ENCODE data around the gene ASTN2.

The ASTN2 gene

GRCh38 chr9:116939161-116939560, 475.7 kb downstream of the ASTN2 start:
- Histone ChIP-seq H3K9me3 (replicated peaks in 1 of 11) (no peaks in the 10 kb centered on the region), H3K36me3 (no peaks in the 10 kb centered on the region), H3K27me3 (no peaks in the 10 kb centered on the region), H3K27ac (no peak overlapping the region), H3K4me1 (peaks cover 0 to 28% (median 2%) of the 10 kb centered on the region in 10 experiments; a peak in 8 of 20 replicates), H3K4me2 (no peak overlapping the region), H3K4me3 (no peak overlapping the region), H3K9ac (no peak overlapping the region), H4K20me1 (no peaks in the 10 kb centered on the region)
- no peak for TF ChIP-seq Cebpa-rat (IDR thresholded peaks at IDR 0.05)

- no peak overlapping the region for H3K4me2 ChIP-seq
- H3K4me1 ChIP-seq = peaks cover 0 to 10% (median 2%) of the 10 kb centered on the region in 10 experiments; a peak in 7 of 20 replicates
- H3K36me3 ChIP-seq = no peaks in the 10 kb centered on the region
- TF ChIP-seq Cebpa-rat (IDR thresholded peaks at IDR 0.05) = no peak
- H4K20me1 ChIP-seq = no peaks in the 10 kb centered on the region
- no peaks in the 10 kb centered on the region for H3K9me3 ChIP-seq (replicated peaks in 1 of 11)
- H3K27ac ChIP-seq = no peak overlapping the region
- H3K4me3 ChIP-seq = no peak overlapping the region
- no peaks in the 10 kb centered on the region for H3K27me3 ChIP-seq
- no peak overlapping the region for H3K9ac ChIP-seq
These were observed 477.5 kb downstream of the ASTN2 start for GRCh38 chr9:116937361-116937760.

- no peaks in the 10 kb centered on the region for H4K20me1 ChIP-seq
- no peaks in the 10 kb centered on the region for H3K9me3 ChIP-seq (replicated peaks in 1 of 11)
- no peak for TF ChIP-seq Cebpa-rat (IDR thresholded peaks at IDR 0.05)
- H3K4me2 ChIP-seq = peak overlapping the region in 3 of 11 experiments; percentile 27 to 60 (median 29); a peak in 5 of 22 replicates
- H3K9ac ChIP-seq = no peak overlapping the region
- H3K27me3 ChIP-seq = no peaks in the 10 kb centered on the region
- peaks cover 0 to 9% (median 2%) of the 10 kb centered on the region in 10 experiments; a peak in 7 of 20 replicates for H3K4me1 ChIP-seq
- H3K36me3 ChIP-seq = no peaks in the 10 kb centered on the region
- no peak overlapping the region for H3K27ac ChIP-seq
- H3K4me3 ChIP-seq = no peak overlapping the region
These were observed 479.5 kb downstream of the ASTN2 start for GRCh38 chr9:116935149-116935897.

- no peak for TF ChIP-seq Cebpa-rat (IDR thresholded peaks at IDR 0.05)
These were observed 480.7 kb downstream of the ASTN2 start for GRCh38 chr9:116934131-116934530.

GRCh38 chr9:116933251-116933650, 481.6 kb downstream of the ASTN2 start:
- Histone ChIP-seq H3K4me1 (peaks cover 0 to 9% (median 2%) of the 10 kb centered on the region in 10 experiments; a peak in 7 of 20 replicates), H3K4me2 (no peak overlapping the region), H3K4me3 (no peak overlapping the region), H3K36me3 (no peaks in the 10 kb centered on the region), H3K27ac (no peak overlapping the region), H3K27me3 (no peaks in the 10 kb centered on the region), H4K20me1 (no peaks in the 10 kb centered on the region), H3K9me3 (replicated peaks in 1 of 11) (no peaks in the 10 kb centered on the region), H3K9ac (no peak overlapping the region)
- no peak for TF ChIP-seq Cebpa-rat (IDR thresholded peaks at IDR 0.05)

More at GRCh38 chr9:116934131-116934530, 480.7 kb downstream of the ASTN2 start:
- no peaks in the 10 kb centered on the region for H3K9me3 ChIP-seq (replicated peaks in 1 of 11)
- no peaks in the 10 kb centered on the region for H3K36me3 ChIP-seq
- no peak overlapping the region for H3K9ac ChIP-seq
- H3K27ac ChIP-seq = no peak overlapping the region
- H3K4me1 ChIP-seq = peaks cover 0 to 9% (median 2%) of the 10 kb centered on the region in 10 experiments; a peak in 7 of 20 replicates
- no peak overlapping the region for H3K4me3 ChIP-seq
- H3K4me2 ChIP-seq = no peak overlapping the region
- H3K27me3 ChIP-seq = no peaks in the 10 kb centered on the region
- H4K20me1 ChIP-seq = no peaks in the 10 kb centered on the region

GRCh38 chr9:116929621-116930020, 485.2 kb downstream of the ASTN2 start:
- no peak overlapping the region for H3K4me2 ChIP-seq
- TF ChIP-seq Cebpa-rat (IDR thresholded peaks at IDR 0.05) = no peak
- no peaks in the 10 kb centered on the region for H3K9me3 ChIP-seq (replicated peaks in 1 of 11)
- H4K20me1 ChIP-seq = no peaks in the 10 kb centered on the region
- H3K27me3 ChIP-seq = no peaks in the 10 kb centered on the region
- H3K4me1 ChIP-seq = peaks cover 6 to 10% (median 9%) of the 10 kb centered on the region in 10 experiments; a peak in 17 of 20 replicates
- no peak overlapping the region for H3K27ac ChIP-seq
- H3K9ac ChIP-seq = no peak overlapping the region
- H3K4me3 ChIP-seq = no peak overlapping the region
- H3K36me3 ChIP-seq = no peaks in the 10 kb centered on the region

- Histone ChIP-seq H3K27me3 (no peaks in the 10 kb centered on the region), H3K36me3 (no peaks in the 10 kb centered on the region), H3K9ac (no peak overlapping the region), H3K4me3 (no peak overlapping the region), H3K4me1 (peaks cover 6 to 10% (median 9%) of the 10 kb centered on the region in 10 experiments; a peak in 17 of 20 replicates), H3K4me2 (no peak overlapping the region), H3K27ac (no peak overlapping the region), H3K9me3 (replicated peaks in 1 of 11) (no peaks in the 10 kb centered on the region), H4K20me1 (no peaks in the 10 kb centered on the region)
- no peak for TF ChIP-seq Cebpa-rat (IDR thresholded peaks at IDR 0.05)
These were observed 486.0 kb downstream of the ASTN2 start for GRCh38 chr9:116928884-116929283.

- no peaks in the 10 kb centered on the region for H4K20me1 ChIP-seq
- no peak for TF ChIP-seq Cebpa-rat (IDR thresholded peaks at IDR 0.05)
- no peaks in the 10 kb centered on the region for H3K9me3 ChIP-seq (replicated peaks in 1 of 11)
- no peak overlapping the region for H3K9ac ChIP-seq
- no peaks in the 10 kb centered on the region for H3K36me3 ChIP-seq
- no peak overlapping the region for H3K4me3 ChIP-seq
- no peak overlapping the region for H3K4me2 ChIP-seq
- no peak overlapping the region for H3K27ac ChIP-seq
- H3K4me1 ChIP-seq = peaks cover 6 to 10% (median 9%) of the 10 kb centered on the region in 10 experiments; a peak in 17 of 20 replicates
- H3K27me3 ChIP-seq = no peaks in the 10 kb centered on the region
These were observed 486.6 kb downstream of the ASTN2 start for GRCh38 chr9:116928289-116928688.

GRCh38 chr9:116927726-116928125, 487.1 kb downstream of the ASTN2 start:
- Histone ChIP-seq H3K4me1 (peaks cover 6 to 10% (median 9%) of the 10 kb centered on the region in 10 experiments; a peak in 17 of 20 replicates), H3K4me3 (no peak overlapping the region), H3K36me3 (no peaks in the 10 kb centered on the region), H3K4me2 (peak overlapping the region in 10 of 11 experiments; percentile 9 to 48 (median 29); a peak in 15 of 22 replicates), H3K9me3 (replicated peaks in 1 of 11) (no peaks in the 10 kb centered on the region), H3K9ac (no peak overlapping the region), H3K27me3 (no peaks in the 10 kb centered on the region), H4K20me1 (no peaks in the 10 kb centered on the region), H3K27ac (no peak overlapping the region)
- TF ChIP-seq Cebpa-rat (IDR thresholded peaks at IDR 0.05) = no peak

GRCh38 chr9:116925121-116925520, 489.7 kb downstream of the ASTN2 start:
- no peak overlapping the region for H3K27ac ChIP-seq
- H3K9me3 ChIP-seq (replicated peaks in 1 of 11) = no peaks in the 10 kb centered on the region; a peak in 1 of 22 replicates
- peaks cover 6 to 10% (median 9%) of the 10 kb centered on the region in 10 experiments; a peak in 17 of 20 replicates for H3K4me1 ChIP-seq
- no peak overlapping the region for H3K4me3 ChIP-seq
- H3K4me2 ChIP-seq = no peak overlapping the region
- TF ChIP-seq Cebpa-rat (IDR thresholded peaks at IDR 0.05) = no peak
- no peaks in the 10 kb centered on the region for H3K27me3 ChIP-seq
- no peaks in the 10 kb centered on the region for H3K36me3 ChIP-seq
- H4K20me1 ChIP-seq = no peaks in the 10 kb centered on the region
- no peak overlapping the region for H3K9ac ChIP-seq

Measured in BLaER1 treated with 17β-estradiol and CSF1 and Interleukin-3, amounts not matched to agents 10 nM and 100 nM (cell line).